Activated CD8-positive, alpha-beta memory T cell treated with anti-CD3 and anti-CD28 coated beads for 1 hour (primary cell): Measurements from ENCODE around the gene NOXO1.

Experiments
- DNase-seq, 2 donors: peaks; one replicate each; pipeline ENCODE4 v3.0.0-alpha.2; 2020; ENCODE audit warnings: low read depth in 1 of 2; ENCODE audit errors: extremely low read depth in 1 of 2

NOXO1 gene, protein sequence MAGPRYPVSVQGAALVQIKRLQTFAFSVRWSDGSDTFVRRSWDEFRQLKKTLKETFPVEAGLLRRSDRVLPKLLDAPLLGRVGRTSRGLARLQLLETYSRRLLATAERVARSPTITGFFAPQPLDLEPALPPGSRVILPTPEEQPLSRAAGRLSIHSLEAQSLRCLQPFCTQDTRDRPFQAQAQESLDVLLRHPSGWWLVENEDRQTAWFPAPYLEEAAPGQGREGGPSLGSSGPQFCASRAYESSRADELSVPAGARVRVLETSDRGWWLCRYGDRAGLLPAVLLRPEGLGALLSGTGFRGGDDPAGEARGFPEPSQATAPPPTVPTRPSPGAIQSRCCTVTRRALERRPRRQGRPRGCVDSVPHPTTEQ

DNA sequence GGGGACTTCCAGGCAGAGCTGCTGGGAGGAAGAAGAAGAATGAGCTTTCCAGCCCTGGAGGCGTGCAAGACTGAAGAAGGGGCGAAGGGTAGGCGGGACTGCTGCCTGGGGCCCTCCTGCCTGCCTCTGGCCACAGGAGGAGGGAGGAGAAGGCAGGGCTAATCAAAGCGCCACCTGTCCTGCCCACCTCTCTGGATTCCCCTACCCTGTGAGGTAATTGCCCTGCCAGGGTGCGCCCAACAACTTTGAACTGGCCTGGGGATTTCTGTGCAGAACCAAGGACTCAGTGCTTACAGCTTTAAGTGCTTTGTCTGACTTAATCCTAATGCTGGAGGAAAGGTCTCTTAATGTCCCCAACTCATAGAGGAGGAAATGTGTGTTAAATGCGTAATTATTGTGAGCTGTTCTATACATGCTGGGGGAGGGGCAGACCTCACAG, at the start of gene NOXO1:
NOXO1 (minus strand) TSS at position 72 of the 439 bp plus-strand sequence. CDS start 290 bp downstream, outside the sequence.
- no peak for DNase-seq

DNA sequence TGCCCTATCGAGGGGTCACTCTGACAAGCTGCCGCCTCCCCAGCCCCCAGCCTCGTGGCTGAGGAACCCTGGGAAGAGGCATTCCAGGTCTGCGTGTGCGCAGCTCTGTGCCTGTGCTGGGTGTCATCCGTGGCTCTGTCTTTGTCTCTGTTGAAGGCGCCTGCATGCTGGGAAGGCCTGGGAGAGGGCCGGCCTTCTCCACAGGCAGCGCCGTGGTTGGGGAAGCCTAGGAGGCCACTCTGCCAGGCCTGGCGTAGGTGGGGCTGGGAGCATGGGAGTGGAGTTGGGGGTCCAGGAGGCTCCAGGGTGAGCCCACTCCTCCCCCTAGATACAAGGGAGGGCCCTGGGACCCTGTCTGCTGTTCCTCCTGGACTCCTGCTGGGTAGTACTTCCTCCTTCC, 48.8 kb upstream of the NOXO1 start:
- DNase-seq: no peak

- no peak for DNase-seq
Observed at GRCh38 chr16:2029350-2029749, 48.1 kb upstream of the NOXO1 start.

DNA sequence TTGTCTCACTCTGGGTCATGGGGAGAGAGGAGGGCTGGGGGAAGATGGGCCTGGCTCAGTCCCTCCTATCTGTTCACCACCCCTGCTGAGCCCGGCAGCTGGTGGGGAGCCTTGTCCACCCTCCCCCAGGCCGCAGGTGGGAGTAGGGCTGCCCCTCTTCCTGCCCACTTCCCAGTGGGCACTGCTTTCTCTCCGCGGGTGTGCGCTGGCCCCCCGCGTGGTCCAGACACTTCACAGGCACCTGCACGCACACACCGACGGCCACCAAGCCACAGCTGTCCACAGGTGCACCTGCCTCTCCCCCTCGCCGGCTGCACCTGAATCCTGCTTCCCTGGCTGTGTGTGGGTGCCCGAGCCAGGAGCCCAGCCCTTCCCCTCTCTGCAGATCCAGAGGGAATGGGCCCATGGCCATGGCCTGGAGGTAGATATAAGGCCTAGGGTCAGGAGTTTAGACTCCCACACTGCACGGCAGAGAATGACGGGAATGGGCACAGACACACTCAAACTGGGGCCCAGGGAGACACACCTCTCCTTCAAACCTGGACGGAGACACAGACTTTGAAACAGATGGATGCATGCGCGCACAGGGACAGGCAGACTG, 47.5 kb upstream of the NOXO1 start:
- no peak for DNase-seq

GRCh38 chr16:2028146-2028545, 46.9 kb upstream of the NOXO1 start:
- DNase-seq: no peak

DNA sequence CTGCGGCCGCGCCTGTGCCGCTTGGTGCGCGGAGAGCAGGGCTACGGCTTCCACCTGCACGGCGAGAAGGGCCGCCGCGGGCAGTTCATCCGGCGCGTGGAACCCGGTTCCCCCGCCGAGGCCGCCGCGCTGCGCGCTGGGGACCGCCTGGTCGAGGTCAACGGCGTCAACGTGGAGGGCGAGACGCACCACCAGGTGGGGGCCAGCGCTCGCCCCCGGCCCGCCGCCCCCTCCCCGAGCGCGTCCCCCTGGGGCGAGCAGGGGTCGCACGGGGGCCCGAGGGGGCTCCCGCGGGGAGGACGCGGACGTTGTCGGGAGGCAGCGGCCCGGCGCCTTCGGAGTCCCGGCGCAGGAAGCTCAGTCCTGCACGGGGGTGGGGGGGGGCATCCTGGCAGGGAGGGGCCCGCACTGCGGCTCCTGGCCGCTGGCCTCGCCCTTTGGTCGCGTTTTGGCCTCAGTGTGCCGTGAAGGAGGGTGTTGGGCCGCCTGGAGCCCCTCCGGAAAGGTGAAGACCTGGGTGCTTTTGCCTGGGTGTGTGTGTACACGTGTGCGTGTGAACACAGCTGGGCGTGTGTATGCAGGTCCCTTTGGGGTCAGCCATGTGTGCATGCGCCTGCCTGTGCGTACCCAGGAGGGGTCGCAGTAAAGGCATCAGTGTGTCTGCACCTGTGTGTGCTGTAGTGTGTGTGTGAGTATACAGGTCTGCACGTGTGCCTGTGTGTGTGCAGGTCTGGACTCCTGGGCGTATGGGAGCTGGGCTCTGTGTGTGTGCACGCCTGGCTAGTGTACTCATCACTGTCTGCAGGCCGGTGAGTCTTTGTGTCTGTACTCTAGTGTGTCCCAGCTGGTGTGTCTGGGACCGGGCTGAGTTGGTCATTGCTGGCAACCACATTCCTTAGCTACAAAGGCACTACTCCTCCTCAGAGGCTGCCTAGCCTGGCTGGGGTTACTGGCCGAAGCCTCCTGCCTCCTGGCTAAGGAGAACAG, 46.0 kb upstream of the NOXO1 start:
- DNase-seq: no peak

- DNase-seq: no peak
Observed at GRCh38 chr16:2026461-2027023, 45.3 kb upstream of the NOXO1 start, which contains the start of gene NHERF2. Gene NHERF2, plus strand, starts transcription at chr16:2026902. Its CDS starts 104 bp downstream, at chr16:2027006.

DNA sequence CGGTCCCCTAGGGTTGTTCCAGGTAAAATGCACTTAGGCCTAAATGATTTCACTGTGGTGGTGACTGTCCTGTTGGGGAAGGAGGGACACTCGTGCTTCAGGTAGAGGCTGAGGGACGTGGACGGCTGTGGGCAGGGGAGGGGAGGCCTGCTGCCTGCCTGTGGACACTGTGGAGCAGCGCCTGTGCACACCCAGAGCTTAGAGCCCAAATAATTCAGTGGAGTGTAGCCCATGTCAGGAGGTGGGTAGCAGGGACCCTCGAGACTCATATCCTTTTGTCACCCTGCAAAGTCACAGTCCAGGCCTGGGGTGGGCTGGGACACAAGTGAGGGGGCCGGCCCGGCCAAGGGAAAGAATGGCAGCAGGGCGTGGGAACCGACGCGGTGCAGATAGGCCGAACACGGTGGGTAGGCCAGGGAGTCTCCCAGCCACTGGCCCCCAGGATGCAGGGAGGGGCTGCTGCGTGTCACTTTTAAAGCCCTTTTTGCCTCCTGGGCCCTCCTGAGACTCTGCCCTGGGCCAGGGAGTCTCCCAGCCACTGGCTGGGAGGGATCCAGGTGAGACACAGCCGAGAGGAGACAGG, 44.7 kb upstream of the NOXO1 start:
- DNase-seq: no peak

- no peak for DNase-seq
Observed at GRCh38 chr16:2025251-2025650, 44.0 kb upstream of the NOXO1 start.

DNA sequence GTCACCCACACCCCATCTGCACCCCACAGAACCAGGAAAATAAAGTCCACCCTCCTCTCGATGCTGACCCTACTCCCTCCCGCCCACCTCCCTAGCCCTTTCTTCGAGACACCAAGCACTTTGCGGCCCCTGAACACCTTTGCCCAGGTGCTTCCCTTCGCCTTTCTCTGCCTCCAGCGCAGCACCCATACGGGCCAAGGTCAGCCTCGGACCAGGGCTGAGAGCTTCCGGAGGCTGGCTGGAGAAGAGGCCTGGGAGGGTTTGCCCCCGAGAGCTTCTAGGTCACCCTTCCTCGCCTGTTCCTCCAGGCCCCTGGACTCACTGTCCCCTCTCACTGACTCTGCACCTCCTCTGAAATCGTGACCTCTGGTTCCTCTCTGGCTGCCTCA, 42.8 kb upstream of the NOXO1 start:
- no peak for DNase-seq

DNA sequence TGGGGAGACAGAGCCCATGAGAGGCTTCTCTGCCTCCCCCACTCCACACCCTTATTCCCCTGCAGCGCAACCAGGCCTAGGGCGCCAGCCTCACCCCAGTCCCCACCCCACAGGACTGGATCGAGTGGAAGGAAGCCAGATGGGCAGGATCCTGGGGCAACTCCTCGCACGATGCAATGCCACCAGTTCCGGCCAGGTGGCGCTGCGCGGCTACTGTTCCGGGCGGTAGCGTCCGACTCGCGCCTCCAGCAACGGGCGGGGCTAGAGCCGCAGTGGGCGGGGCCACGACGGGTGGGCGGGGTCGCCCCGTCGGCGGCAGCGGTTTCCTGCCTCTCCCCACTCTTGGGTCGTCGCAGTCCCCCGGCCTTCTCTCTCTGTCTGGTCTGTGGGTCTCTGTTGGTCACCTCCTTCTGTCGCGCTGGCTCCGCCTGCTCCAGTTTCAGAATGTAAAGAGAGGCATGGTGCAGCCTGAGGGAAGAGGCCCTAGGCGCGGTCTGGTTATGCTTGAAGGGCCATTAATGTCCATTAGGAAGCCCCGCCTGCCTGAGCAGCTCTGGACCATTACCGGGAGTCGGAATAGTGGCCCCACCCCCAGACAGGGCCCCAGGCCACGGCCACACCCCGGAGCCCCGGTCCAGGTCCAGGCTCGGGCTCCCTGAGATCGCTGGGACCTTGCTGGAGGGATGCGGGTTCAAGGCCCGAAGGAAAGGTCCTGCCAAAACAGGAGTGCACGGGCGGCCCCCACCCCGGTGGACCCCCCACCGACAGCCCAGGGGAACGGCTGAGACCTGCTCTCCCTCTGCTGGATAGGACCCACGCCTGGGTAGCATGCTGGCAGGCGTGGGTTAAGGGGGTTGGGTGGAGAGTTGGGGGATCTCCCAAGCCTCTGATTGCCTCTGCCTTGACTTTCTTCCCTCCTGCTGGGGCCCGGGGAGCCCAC, 42.1 kb upstream of the NOXO1 start:
- peak; percentile 83 to 96 for DNase-seq

- no peak for DNase-seq
Observed at GRCh38 chr16:2022723-2023091, 41.4 kb upstream of the NOXO1 start.

- DNase-seq: no peak
Observed at GRCh38 chr16:2019921-2020831, 38.9 kb upstream of the NOXO1 start.

- DNase-seq: no peak
Observed at GRCh38 chr16:2019518-2019920, 38.2 kb upstream of the NOXO1 start, which contains the start of gene NPW. Gene NPW, plus strand, starts transcription at chr16:2019785.

- DNase-seq: no peak
Observed at GRCh38 chr16:2016407-2016922, 35.2 kb upstream of the NOXO1 start.

DNA sequence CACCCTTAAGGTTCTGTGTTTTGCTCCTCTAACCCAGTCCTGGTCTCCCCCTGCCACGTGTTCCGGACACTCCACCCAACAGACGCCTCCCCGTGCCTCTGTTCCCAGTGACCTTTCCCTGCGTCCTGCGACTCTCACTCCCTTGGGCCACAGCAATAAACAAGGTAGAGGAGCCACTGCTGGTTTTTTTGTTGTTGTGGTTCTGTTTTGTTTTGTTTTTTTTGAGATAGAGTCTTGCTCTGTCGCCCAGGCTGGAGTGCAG, 34.6 kb upstream of the NOXO1 start:
- no peak for DNase-seq

- no peak for DNase-seq
Observed at GRCh38 chr16:2015117-2015946, 34.1 kb upstream of the NOXO1 start.

DNA sequence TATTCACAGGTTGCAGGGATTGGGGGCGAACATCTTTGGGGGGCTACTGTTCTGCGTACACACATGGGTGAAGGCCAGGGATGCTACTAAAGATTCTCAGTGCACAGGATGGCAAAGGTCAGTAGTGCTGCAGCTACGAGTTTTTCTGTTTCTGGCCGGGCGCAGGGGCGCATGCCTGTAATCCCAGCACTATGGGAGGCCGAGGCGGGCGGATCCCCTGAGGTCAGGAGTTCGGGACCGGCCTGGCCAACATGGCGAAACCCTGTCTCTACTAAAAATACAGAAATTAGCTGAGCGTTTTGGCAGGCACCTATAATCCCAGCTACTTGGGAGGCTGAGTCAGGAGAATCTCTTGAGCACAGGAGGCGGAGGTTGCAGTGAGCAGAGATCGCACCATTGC, 32.3 kb upstream of the NOXO1 start:
- DNase-seq: no peak
